GM10266 (cell line): ENCODE measurements around the gene LSS.

ENCODE experiments used
- DNase-seq: peaks from one replicate; pipeline ENCODE4 v3.0.0; 2012; ENCODE audit errors: extremely low spot score
- TF ChIP-seq, protein P1 (sequence below): IDR thresholded peaks from 2 replicates; pipeline ENCODE4 v1.5.1; 2012; ENCODE audit warnings: mild to moderate bottlenecking, low read depth; ENCODE audit not compliant: control insufficient read depth, insufficient read depth; ENCODE audit errors: missing control alignments

LSS gene

DNA sequence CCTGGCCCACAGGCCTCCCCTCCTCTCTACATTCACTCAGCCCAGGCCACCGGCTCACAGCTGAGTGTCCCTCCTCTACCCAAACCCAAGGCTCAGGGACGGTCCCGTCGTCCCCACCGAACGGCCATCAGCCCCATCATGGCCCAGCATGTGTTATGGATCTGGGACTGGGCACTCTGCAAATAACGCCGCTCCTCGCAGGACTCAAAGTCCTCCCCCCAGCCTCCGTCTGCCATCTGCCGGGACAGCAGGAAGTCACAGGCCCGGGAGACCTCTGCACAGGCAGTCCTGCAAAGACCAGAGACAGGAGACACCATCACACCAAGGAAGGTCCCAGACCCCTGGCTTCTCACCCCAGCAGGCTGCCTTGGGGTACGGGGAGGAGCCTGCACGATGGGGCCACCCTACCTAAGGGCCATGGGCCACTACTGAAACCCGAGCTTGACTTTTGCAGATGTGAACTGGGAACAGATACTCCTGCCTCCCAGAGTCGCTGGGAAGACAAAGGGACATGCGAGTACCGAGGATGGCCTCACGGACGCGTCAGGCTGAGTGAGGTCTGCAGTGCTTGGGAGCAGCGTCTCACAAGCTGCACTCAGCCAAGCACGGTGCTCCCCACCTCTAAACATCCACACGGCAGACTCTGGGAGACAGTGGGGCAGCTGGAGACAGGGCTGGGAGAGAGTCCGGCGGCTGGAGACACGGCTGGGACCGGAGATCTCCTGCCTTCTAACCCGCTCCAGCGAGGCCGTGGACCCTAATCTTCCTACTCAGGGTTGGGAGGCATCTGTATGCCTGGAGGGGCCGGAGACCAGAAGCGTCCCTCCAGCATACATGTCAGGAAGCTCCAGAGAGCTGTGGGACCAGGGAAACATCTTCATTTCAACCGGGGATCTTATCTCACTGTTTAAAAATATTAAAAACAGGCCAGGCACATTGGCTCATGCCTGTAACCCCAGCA lies 33.9 kb downstream of the LSS start:
- TF ChIP-seq, protein P1, sequence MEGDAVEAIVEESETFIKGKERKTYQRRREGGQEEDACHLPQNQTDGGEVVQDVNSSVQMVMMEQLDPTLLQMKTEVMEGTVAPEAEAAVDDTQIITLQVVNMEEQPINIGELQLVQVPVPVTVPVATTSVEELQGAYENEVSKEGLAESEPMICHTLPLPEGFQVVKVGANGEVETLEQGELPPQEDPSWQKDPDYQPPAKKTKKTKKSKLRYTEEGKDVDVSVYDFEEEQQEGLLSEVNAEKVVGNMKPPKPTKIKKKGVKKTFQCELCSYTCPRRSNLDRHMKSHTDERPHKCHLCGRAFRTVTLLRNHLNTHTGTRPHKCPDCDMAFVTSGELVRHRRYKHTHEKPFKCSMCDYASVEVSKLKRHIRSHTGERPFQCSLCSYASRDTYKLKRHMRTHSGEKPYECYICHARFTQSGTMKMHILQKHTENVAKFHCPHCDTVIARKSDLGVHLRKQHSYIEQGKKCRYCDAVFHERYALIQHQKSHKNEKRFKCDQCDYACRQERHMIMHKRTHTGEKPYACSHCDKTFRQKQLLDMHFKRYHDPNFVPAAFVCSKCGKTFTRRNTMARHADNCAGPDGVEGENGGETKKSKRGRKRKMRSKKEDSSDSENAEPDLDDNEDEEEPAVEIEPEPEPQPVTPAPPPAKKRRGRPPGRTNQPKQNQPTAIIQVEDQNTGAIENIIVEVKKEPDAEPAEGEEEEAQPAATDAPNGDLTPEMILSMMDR, result no peak
- DNase-seq, result no peak

DNA sequence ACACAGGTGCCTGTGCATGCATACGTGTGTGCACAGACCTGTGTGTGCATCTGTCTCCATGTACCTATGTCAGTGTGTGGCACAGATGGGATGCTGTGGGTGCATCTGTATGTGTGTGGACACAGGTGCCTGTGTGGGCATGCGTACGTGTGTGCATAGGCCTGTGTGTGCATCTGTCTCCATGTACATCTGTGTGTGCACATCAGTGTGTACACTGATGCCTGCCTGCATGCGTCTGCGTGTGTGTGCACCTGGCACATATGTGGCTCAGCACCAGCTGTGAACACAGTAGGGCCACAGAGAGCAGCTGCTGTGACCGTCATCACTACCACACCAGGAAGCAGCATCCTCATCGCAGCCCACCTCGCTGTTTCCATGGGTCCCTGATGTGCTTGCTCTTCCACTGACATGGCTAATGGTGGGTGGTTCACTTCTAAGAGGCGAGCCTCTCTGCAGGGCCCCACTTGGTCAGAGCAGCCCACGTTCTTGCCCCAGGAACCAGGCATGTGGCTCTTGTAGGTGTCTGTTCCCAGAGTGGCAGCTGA lies 34.7 kb downstream of the LSS start:
- TF ChIP-seq, protein P1, result no peak
- no peak for DNase-seq

DNA sequence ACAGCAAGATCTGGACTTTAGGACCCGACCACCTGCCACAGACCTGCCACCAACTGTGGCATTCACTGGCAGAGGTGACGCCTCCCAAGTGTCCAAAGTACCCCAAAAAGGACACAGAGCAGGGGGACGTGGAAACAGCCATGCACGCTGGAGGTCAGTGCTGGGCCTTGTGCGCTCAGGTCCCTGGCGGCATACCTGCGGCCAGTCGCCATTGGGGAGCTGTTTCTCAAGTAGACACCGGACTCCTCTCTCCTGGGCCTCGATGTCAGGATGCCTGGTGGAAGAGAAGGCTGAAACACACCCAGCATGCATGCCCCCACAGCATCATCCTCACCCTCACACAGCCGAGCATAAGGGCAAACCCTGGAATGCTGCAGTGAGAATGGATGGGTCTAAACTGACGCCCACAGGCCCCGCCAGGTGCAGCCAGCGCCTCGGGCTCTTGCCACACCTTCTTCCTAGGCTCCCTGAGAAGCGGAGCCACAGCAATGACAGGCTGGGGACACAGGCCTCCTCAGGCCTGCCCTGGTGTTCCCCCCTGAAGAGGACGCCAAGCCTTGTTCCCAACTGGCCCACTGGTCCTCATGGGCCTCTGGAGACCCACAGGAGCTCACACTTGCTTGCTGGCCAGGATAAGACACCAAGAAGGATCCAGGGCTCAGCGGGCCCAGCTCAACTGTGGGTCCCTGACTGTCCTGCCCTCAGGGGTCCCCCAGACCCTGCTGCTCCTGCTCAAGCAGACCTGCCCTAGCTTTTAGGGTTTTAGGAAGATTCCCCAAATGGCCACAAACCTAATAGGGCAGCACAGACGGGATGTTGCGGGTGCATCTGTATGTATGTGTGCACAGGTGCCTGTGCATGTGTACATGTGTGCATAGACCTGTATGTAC lies 36.6 kb downstream of the LSS start:
- TF ChIP-seq, protein P1, result no peak
- DNase-seq, result no peak

DNA sequence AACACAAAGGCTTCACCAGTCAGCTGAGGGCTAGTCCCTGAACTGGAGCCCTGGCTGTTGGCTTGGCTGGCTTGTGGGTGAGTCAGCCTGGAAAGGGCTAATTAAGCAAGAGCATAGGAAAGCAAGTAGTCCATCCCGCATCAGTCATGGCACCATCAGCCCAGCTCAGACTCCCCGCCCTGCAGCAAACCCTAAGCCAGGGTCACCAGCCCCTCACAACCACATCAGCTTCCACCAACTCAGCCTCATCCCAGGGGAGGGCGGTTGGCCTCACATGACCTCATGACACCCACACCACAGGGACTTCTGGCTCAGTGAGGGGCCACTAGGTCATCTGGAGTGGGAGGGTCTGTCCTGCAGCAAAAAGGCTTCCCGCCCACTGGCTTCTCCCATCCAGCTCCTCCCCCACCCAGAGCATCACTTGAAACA lies 37.3 kb downstream of the LSS start:
- DNase-seq, result no peak

DNA sequence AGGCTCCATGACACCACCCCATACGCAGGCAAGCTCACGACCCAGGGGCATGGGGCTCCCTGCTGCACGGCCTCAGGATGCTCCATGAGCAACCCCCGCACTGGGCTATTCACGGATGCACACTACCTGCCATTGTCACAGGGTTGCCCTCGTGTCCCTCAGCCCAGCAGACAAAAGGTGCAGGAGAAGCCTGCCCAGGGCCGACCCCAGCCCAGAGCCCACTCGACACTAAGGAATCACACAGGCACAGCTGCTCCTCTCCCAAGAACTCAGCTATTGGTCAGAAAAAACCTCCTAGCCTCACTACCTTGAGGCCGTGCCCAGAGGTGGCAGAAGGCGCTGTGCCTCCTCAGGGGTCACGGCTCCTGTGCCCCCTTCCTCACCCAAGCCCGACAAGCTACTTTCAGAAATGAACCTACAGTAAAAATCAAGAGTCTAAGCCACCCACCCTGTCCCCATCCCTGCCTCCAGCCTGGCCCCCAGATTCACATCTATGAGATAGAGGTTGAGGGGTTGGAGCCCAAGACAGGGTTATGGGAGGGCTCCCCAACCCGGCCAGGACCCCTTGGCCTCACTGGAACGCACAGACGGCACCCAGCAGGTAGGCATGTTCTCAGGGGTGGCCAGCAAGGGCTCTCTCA lies 38.0 kb downstream of the LSS start:
- TF ChIP-seq, protein P1, result no peak

More for the DNA sequence above, 37.3 kb downstream of the LSS start:
- TF ChIP-seq, protein P1, result no peak

DNA sequence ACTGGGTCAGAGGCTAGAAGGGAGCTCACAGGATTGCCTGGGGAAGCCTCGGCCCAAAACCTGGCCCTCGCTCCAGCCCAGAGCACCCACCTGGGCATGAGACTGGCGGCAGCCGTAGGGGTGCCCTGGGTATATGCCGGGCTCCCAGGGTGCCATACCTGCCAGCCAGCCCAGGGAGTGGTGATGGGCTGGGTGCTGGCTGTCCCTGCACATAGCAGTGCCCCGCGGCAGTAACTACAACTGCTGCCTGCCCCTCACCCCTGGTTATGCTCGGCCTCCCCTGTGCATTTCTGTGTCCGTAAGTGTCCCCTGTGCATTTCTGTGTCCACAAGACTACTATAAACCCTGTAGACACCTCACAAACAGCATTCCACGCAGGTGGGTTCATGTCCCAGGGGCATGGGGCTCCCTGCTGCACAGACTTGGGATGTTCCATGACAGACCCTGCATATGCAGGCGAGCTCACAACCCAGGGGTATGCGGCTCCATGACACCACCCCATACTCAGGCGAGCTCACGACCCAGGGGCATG lies 38.5 kb downstream of the LSS start:
- TF ChIP-seq, protein P1, result no peak
- no peak for DNase-seq

More for the DNA sequence above, 38.0 kb downstream of the LSS start:
- DNase-seq, result no peak
